Measurements from ENCODE around the gene LIN28A. TPM values are rescaled to one million over a fixed set of nuclear protein-coding genes. Genes with fewer than 3 reads are reported as not detected.
A peak's percentile ranks its signal among the peaks of the same experiment; 100 is the strongest.

Gene LIN28A
- polyA plus RNA-seq, 1 of the 3 experiments (the other 2 are of a cell fraction): not detected

GRCh38 chr1:26404641-26405040, 6.0 kb upstream of the LIN28A start:
- 65% methylated on average over 2 of the region's 2 CpGs for WGBS (ENCODE audit: low lambda C conversion rate)
- no peaks in the 10 kb centered on the region for H3K79me2 ChIP-seq (ENCODE audit: insufficient read depth)
- no peak overlapping the region for H2AFZ ChIP-seq (ENCODE audit: low read depth)
- no peaks in the 10 kb centered on the region for H3K9me2 ChIP-seq
- H3K36me3 ChIP-seq (replicated peaks in 1 of 2; ENCODE audit: control insufficient read depth in 1 of 2, insufficient read depth in 2 of 2, low read length in 1 of 2): no peaks in the 10 kb centered on the region
- H3K4me1 ChIP-seq (ENCODE audit: control insufficient read depth in 1 of 2, insufficient read depth in 2 of 2, low read depth in 1 of 2, low read length in 1 of 2): peaks cover 0 to 4% of the 10 kb centered on the region in 2 experiments; a peak in 1 of 4 replicates
- CTCF ChIA-PET: interaction anchor here (0.6 to 3.6 kb wide), 5 partner anchors 10 to 2000 kb away, joined by 3 to 34 read pairs (median 9); no protein-coding TSS in a partner anchor
- 0 out of 2 replicates have a peak, but pooled peaks have one; percentile 12 for TF ChIP-seq FOSL2 (IDR thresholded peaks at IDR 0.05; ENCODE audit: borderline replicate concordance, low read depth)
- TF ChIP-seq SMC3 (IDR thresholded peaks at IDR 0.05; ENCODE audit: low read depth, low read length): no peak
- no peak for TF ChIP-seq ZBTB33 (IDR thresholded peaks at IDR 0.05; ENCODE audit: borderline replicate concordance, low read depth)
- TF ChIP-seq FOXJ3 (CRISPR knock-in tag; IDR thresholded peaks at IDR 0.05): no peak
- peaks cover 7% of the 10 kb centered on the region for H3F3A ChIP-seq (replicated peaks; ENCODE audit: insufficient read depth)
- no peaks in the 10 kb centered on the region for H4K20me1 ChIP-seq (ENCODE audit: insufficient read depth)
- POLR2A ChIA-PET: interaction anchor here (1.1 kb wide), 1 partner anchor 16 kb away, joined by 3 read pairs; no protein-coding TSS in a partner anchor
- H3K9me3 ChIP-seq: no peaks in the 10 kb centered on the region
- H3K4me3 ChIP-seq (ENCODE audit: low read depth in 2 of 2, low read length in 1 of 2): peak overlapping the region in 1 of 2 experiments; percentile 23; a peak in 1 of 4 replicates
- peak overlapping the region in 1 of 2 experiments; percentile 49; a peak in 2 of 4 replicates for H3K27ac ChIP-seq (ENCODE audit: low read depth in 2 of 2, low read length in 1 of 2)
- DNase-seq: no peak
- no peak overlapping the region for H3K9ac ChIP-seq
- H3K4me2 ChIP-seq: peak overlapping the region; percentile 63; the same call in 1 of the 2 replicates
- H3K27me3 ChIP-seq (ENCODE audit: insufficient read depth): no peaks in the 10 kb centered on the region

- Histone ChIP-seq H3K4me1 (ENCODE audit: control insufficient read depth in 1 of 2, insufficient read depth in 2 of 2, low read depth in 1 of 2, low read length in 1 of 2) (peaks cover 0 to 7% of the 10 kb centered on the region in 2 experiments; a peak in 1 of 4 replicates), H3K9ac (no peak overlapping the region), H3K4me2 (peak overlapping the region; percentile 63; the same call in 1 of the 2 replicates), H3K9me3 (no peaks in the 10 kb centered on the region), H3K4me3 (ENCODE audit: low read depth in 2 of 2, low read length in 1 of 2) (peak overlapping the region in 1 of 2 experiments; percentile 23; a peak in 1 of 4 replicates), H3K36me3 (replicated peaks in 1 of 2; ENCODE audit: control insufficient read depth in 1 of 2, insufficient read depth in 2 of 2, low read length in 1 of 2) (no peaks in the 10 kb centered on the region), H3F3A (replicated peaks; ENCODE audit: insufficient read depth) (peaks cover 7% of the 10 kb centered on the region), H3K79me2 (ENCODE audit: insufficient read depth) (no peaks in the 10 kb centered on the region), H3K27me3 (ENCODE audit: insufficient read depth) (no peaks in the 10 kb centered on the region), H3K9me2 (no peaks in the 10 kb centered on the region), H2AFZ (ENCODE audit: low read depth) (no peak overlapping the region), H4K20me1 (ENCODE audit: insufficient read depth) (no peaks in the 10 kb centered on the region), H3K27ac (ENCODE audit: low read depth in 2 of 2, low read length in 1 of 2) (peak overlapping the region in 1 of 2 experiments; percentile 49; a peak in 2 of 4 replicates)
- DNase-seq: no peak
- TF ChIP-seq TAF1 (IDR thresholded peaks at IDR 0.05; ENCODE audit: borderline replicate concordance, low read depth, low read length) (no peak), FOSL2 (IDR thresholded peaks at IDR 0.05; ENCODE audit: borderline replicate concordance, low read depth) (0 out of 2 replicates have a peak, but pooled peaks have one; percentile 20)
- 47% methylated on average over 7 of the region's 7 CpGs for WGBS (ENCODE audit: low lambda C conversion rate)
- ChIA-PET CTCF (interaction anchor here (0.9 to 3.6 kb wide), 7 partner anchors 10 to 404 kb away, joined by 3 to 34 read pairs (median 3); no protein-coding TSS in a partner anchor), POLR2A (interaction anchor here (1.1 kb wide), 1 partner anchor 17 kb away, joined by 3 read pairs; no protein-coding TSS in a partner anchor)
These were observed 5.2 kb upstream of the LIN28A start for GRCh38 chr1:26405281-26405915.

GRCh38 chr1:26408604-26409003, 2.0 kb upstream of the LIN28A start:
- ChIA-PET CTCF (interaction anchor here (1.4 kb wide), 1 partner anchor 9 kb away, joined by 4 read pairs; no protein-coding TSS in a partner anchor), POLR2A (no interaction called here)
- H3K27ac ChIP-seq (ENCODE audit: low read depth in 2 of 2, low read length in 1 of 2): no peak overlapping the region
- H3K9me2 ChIP-seq: no peaks in the 10 kb centered on the region
- 76% methylated on average over 12 of the region's 12 CpGs for WGBS (ENCODE audit: low lambda C conversion rate)
- H3F3A ChIP-seq (replicated peaks; ENCODE audit: insufficient read depth): peaks cover 7% of the 10 kb centered on the region
- peaks cover 5% of the 10 kb centered on the region; the same call in 1 of the 2 replicates for H3K27me3 ChIP-seq (ENCODE audit: insufficient read depth)
- H3K9ac ChIP-seq: no peak overlapping the region
- no peaks in the 10 kb centered on the region for H3K36me3 ChIP-seq (replicated peaks in 1 of 2; ENCODE audit: control insufficient read depth in 1 of 2, insufficient read depth in 2 of 2, low read length in 1 of 2)
- peaks cover 0 to 7% of the 10 kb centered on the region in 2 experiments; a peak in 1 of 4 replicates for H3K4me1 ChIP-seq (ENCODE audit: control insufficient read depth in 1 of 2, insufficient read depth in 2 of 2, low read depth in 1 of 2, low read length in 1 of 2)
- H4K20me1 ChIP-seq (ENCODE audit: insufficient read depth): no peaks in the 10 kb centered on the region
- H2AFZ ChIP-seq (ENCODE audit: low read depth): no peak overlapping the region
- H3K9me3 ChIP-seq: no peaks in the 10 kb centered on the region
- no peak for DNase-seq
- no peak overlapping the region for H3K4me2 ChIP-seq
- H3K4me3 ChIP-seq (ENCODE audit: low read depth in 2 of 2, low read length in 1 of 2): no peak overlapping the region
- H3K79me2 ChIP-seq (ENCODE audit: insufficient read depth): no peaks in the 10 kb centered on the region
- no peak for TF ChIP-seq RXRA (IDR thresholded peaks at IDR 0.05; ENCODE audit: borderline replicate concordance, low read depth)
- TF ChIP-seq MAX (IDR thresholded peaks at IDR 0.05; ENCODE audit: low read depth): 0 out of 2 replicates have a peak, but pooled peaks have one; percentile 42
- TF ChIP-seq EZH2phosphoT487 (IDR thresholded peaks at IDR 0.05; ENCODE audit: borderline replicate concordance, low read depth): no peak
- no peak for TF ChIP-seq CTCF (IDR thresholded peaks at IDR 0.05)
- TF ChIP-seq SIN3A (IDR thresholded peaks at IDR 0.05; ENCODE audit: borderline replicate concordance, low read depth, low read length): peak; percentile 95; the same call in 1 of the 2 replicates
- no peak for TF ChIP-seq MXI1 (IDR thresholded peaks at IDR 0.05; ENCODE audit: low read depth, low read length)

All from SK-N-SH (cell line).